HTERT RPE-1 (cell line): ENCODE measurements around the gene RNU6-7.

ENCODE experiments used
- in situ Hi-C: fragments of 300-500 bp; cut with MboI; formaldehyde crosslinking; loops from 4 replicates; pipeline ENCODE4 v1.14.3; 2020; ENCODE audit warnings: low sequenced_read_pairs

RNU6-7 gene

DNA sequence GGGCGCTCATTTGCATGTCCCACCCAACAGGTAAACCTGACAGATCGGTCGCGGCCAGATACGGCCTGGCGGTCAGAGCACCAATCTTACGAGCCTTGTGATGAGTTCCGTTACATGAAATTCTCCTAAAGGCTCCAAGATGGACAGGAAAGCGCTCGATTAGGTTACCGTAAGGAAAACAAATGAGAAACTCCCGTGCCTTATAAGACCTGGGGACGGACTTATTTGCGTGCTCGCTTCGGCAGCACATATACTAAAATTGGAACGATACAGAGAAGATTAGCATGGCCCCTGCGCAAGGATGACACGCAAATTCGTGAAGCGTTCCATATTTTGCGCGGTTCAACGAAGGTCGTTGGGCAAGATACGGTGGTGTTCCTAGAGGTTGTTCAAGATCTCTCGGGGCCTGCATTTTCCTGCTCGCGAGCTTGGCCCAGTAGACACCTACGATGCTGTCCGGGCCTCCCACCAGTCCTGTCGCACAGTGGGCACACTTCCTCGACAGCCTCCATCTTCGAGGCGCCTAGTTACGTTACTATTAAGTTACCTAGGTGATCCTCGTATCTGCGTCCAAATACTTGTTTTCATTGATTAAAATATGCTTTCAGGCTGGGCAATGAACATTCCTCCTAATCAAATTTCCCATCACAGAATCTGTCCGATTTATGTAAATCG, at the start of gene RNU6-7:
Gene RNU6-7, plus strand, starts transcription at position 230 of the 675 bp plus-strand sequence.
- in situ Hi-C loops: no loop called here

DNA sequence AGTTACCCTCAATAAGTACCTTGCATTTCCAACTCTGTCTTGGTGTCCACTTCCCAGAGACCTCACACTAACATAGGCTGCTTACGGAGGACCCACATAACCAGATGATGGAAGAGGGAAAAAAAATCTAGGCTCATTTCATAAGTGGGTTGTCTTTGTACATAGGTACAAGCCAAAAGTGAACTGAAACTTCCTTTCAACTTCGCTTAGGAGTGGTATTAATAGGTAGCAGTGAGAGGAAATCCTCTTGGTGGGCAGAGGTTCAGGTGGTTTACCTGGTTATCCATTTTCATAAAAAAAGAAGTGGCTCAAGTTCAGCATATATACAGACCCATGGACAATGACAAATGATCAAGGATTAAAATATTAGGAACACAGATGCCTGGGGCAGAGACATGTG, 35.8 kb upstream of the RNU6-7 start:
- in situ Hi-C loops: no loop called here

DNA sequence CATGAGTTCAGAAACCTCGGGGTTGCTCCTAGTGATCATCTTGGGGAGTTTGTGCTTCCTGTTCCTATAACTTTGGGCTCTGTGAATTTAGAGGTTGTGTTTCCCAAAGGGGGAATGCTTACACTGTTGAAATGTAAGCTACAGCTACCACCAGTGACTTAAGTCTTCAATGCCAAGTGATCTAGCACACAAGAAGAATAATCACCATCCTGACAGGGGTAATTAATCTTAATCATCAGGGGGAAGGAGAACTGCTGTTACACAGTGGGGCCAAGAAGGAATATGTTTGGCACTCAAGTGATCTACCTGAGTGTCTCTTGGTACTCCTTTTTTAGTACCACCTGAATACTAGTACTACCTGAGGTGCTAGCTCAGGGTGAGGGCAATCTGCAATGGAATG, 34.9 kb upstream of the RNU6-7 start:
- in situ Hi-C loops: no loop called here

DNA sequence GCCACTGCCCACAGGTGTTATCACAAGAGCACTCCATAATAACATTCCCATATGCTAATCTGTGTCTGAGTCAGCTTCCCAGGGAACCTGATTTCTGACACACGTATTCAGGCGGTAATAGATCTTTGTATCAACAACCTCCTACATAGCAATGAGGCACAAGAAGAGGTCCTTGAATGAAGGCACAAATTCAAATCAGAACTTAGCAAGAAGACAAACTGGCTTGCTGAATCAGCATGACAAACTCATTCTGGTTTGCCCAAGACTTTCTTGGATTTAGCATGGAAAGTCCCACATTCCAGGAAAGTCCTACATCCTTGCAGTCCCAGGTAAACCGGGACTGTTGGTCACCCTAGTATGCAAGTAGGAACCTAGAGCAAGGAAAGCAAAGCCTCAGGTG, 33.9 kb upstream of the RNU6-7 start:
- in situ Hi-C loops: no loop called here

DNA sequence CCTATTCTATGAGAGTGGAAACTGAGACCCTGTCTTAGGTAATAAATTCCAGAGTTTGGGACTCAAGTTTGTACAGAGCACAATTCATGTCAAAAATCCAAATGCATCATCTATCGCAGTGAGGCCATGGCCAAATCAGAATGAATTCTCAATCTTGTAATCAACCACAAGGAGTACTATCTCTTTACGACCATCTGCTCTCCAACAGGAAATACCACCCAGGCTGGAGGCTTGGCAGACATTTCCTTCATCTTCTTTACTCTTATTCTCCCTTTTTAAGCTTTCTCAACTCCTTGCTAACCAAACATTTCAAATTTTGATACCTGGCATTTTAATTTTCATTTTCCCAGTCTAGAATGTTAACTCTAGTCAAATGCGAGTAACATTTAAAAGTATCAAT, 32.7 kb upstream of the RNU6-7 start:
- in situ Hi-C loops: no loop called here

DNA sequence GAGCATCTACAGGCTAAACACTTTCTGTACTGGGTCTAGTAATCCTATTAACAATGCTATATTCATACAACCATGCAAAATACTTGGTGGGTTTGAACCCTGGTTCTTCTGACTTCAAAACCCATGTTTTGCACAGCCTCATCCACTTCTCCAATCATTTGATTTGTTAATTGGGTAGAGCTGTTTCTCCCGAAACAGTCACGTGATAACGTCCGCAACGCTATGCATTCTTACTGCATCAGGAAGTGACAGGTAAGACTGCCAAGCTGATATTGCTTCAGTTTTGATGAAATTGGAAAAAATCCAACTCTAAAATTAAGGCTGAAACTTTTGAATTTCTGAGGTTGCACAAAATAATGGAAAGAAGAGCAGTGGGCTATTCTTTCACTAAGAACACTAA, 30.4 kb upstream of the RNU6-7 start:
- in situ Hi-C loops: no loop called here

DNA sequence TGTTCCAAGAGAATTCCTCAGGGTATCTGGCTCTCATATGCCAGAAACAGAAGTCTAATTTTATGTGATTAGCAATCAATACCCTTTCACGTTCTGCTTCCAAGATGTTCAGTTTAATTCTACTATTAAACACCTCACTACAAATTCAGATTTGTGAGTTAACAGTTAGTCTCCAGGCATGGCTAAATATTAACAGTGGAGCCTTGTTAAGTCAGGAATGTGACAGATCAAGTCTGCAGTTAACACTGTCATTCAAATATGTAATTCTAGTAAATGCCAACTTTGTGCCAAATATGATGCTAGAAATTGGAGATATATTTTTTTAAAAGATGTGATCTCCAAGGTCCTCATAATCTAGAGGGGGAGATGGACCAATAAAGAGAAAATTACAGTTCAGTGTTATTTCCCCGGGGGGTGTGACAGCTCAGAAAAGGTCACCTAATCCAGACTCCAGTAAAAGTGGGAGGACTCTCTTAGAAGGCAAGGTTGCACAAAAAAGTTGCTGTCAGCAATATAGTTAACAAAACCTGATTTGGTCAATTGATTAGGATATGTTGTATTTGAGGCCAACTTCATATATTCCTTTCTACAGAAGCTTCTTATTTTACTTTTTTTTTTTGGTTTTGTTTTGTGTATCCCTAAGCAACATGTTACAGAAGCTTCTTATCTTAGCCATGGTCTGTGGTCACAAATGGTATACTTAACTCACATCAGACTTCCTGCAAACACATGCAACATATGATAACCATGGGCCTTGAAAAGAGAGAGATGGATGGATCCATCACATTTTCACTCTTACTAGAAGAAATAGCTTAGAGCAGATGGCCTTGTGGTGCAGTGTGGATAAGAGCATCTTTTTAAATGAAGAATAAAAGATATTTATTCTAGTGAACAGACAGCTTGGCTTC, 18.4 kb upstream of the RNU6-7 start:
- in situ Hi-C loops: no loop called here

DNA sequence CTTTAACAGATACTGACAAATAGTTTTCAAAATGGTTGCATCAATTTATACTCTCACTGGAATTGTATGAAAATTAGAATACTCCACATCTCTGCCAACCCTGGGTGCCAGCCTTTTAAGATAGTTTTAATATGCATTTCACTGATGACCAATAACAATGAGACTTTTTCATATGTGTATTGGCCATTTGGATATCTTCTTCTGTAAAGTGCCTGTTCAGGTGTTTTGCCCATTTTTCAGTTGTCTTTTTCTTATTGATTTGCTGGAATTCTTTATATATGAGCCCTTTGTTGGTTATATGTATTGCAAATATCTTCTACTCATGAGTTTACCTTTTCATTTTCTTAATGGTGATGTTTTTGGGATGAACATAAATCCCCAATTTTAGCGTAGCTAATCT, 16.7 kb upstream of the RNU6-7 start:
- in situ Hi-C loops: no loop called here

DNA sequence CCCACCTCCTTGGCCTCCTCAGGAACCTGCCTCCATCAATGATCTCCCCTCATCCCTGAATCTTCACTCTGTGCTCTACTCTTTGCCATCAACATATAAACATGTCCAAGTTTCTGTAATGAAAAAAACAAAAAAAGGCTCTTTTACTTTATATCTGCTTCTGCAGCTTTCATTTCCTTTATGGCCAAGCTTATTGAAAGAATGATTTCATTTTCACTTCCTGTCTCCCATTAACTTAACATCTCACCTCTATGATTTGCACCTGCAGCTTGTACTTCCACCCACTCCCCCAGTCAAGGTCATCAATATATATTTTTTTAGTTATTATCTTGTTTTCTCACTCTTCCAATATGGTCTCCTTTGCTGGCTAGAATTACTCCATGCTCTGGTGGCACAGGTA, 15.6 kb upstream of the RNU6-7 start:
- in situ Hi-C loops: no loop called here

DNA sequence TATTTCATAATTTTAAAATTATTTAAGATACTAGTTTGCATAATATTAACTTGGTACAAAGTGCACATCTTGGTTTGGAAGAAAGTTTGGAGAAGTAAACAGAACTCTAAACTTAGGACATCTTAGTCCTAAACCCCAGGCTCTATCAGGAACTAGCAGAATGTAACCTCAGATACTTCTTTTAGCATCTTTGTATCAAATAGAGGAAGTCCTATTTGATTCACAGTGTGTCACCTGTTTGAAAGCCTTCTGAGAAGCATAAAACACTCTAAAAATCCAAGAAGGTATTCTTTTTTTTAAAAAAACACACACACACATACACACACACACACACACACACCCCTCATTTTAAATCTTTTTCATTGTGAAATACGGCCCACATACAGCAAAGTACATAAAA, 12.0 kb upstream of the RNU6-7 start:
- in situ Hi-C loops: no loop called here

DNA sequence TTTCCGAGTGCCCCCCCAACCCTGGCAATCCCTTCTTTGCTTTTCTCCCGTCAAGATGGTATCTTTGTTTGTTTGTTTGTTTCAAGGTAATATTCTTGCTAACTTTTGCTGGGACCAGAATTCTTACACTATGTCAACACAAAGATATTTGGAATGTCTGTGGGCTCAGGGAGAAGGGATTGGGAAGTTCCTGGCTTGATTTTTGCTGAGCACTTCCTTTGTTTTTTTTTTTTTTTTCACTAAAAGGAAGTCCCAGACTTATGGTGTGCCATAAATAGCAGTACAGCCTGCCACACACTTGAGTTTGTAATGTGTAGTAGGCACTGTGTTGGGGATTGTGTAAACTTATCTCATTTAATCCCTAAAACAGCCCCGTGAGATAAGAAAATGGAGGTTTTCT, 11.2 kb upstream of the RNU6-7 start:
- in situ Hi-C loops: no loop called here

DNA sequence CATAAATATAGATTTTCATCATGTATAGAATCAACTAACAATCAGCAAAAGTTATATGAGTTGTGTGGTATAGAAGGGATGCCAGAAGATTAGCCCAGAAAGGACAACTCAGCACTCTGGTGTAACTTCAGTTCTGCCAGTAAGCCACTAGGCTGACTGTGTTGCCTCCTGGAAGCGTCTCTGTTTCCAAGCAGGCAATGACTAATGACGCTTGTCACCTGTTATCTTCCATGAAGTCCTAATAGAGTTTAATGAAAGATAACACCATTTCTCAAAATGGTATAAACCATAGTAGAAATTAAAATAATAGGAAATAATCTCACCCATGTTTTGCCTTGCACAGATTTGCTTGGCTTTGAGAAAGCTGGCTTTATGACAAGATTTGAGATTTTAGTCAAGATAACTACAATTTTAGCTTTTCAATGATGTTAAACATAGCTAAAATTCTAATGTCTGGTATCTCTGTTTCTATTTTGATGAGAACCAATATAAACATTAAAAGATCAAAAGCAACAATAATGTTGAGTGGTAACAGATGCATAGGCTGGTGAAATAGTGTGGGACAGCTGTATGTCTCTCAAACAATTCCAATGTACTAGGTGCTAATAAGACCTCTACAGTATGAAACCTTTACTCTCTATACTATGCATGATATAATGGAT, 9.0 kb upstream of the RNU6-7 start:
- in situ Hi-C loops: no loop called here

DNA sequence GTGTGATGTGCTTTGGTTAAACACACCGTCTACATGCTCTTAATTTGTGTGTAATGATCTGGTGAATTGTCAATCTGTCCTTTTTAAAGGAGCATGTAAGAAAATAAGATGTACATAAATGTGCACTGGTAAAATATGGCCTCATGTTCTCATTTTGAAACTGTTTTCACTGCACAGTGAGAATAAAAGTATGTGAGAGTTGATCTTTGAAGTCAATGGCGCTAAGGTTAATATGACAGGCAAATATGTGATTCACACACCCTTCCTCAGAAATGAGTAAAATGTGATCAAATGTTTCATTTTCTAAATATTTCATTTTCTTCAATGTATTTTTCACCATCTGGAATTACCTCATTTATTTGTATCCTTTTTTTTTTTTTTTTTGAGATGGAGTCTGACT, 8.3 kb upstream of the RNU6-7 start:
- in situ Hi-C loops: no loop called here

DNA sequence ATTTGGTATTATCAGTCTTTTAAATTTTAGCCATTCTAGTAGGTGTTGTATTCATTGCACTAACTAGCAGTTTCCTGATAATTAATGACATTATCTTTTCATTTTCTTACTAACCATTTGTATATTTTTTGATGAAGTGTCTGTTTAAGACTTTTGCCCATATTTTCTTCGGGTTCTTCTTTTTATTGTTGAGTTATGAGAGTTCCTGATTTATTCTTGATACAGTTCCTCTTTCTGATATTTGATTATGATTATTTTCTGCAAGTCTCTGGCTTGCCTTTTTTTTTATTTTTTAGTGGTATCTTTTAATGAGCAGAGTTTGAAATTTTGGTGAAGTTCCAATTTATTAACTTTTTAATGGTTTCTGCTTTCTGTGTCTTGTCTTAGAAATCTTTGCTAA, 6.2 kb upstream of the RNU6-7 start:
- in situ Hi-C loops: no loop called here

DNA sequence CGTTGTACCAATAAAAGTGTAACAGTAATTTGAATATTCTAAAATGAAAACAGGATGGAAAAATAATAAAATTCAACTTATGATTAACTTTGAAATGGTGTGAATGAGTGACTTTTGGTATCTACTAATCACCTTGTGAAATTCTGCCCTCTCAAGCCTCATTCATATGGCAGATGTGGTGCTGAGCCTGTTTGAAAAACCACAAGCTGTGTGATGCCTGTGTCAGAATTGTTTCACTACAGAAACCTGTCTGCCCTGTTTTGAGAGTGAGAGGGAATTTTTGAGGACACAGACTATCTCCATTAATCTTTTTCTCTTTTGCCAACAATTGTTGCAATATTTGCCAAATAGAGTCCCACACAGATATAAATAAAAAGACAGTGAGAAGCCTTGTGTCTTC, 3.9 kb upstream of the RNU6-7 start:
- in situ Hi-C loops: no loop called here

DNA sequence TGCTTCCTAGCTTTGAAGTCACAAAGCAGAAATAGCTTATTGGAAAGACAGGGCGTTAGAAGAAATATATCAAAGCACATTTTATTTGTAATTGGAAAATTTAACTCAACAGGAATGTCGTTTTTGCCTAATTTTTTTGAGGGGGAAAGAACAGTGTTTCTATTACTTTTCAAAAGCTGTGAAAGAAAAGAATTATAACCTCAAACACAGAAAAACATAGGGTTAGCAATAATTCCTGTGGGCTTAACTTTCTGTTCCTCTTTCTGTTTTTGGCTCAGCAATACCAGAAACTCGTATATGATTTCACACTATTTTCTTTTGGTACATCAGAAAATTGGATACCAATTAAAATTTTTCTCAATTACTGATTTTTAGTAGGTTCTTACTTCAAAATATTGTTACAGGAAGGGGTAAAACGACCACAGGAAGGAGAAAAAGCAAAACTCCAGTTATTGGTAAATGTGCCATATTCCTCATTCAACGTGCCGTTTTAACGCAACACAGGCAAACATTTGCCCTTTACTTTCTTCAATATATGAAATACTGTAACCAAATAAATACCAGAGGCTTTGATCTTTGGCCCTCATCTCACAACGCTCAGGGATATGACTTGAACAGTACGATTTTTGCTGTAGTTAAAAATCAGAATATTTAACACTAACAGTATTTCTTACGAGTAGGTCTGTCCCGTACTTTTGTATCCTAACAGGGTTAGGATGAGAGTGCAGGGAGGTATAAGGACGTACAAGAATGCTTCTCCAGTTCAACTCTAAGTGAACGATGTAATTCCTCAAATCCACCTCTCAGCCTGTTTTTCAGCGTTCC, 1.3 kb upstream of the RNU6-7 start:
- in situ Hi-C loops: no loop called here

DNA sequence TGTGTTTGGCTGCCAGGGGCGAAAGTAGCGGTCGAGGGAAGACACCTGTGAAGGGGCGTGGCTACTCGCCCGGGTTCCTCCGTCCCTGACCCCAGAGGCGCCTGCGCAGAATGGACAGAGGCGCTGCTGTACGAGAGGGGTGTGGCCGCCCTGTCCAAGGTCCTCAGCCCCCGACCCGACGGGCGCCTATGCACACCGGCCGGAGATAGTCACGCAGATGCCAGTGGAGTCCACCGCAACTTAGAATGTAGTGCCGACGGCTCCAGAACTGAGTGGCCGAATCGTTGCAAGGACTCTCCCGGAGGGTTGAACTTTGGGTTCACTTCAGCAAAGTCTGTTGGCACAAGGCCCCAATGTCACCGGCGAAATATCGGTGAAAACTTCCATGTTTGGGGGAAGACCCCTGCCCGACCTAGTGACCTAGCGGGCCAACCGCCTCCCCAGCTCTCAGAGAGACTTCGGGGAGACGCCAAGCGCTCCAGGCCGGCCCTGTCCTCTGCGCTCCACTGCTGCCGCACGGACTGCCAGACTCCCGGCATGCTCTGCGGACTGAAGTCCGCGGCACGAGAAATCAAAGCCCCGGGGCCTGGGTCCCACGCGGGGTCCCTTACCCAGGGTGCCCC, 541 bp upstream of the RNU6-7 start:
- in situ Hi-C loops: no loop called here

DNA sequence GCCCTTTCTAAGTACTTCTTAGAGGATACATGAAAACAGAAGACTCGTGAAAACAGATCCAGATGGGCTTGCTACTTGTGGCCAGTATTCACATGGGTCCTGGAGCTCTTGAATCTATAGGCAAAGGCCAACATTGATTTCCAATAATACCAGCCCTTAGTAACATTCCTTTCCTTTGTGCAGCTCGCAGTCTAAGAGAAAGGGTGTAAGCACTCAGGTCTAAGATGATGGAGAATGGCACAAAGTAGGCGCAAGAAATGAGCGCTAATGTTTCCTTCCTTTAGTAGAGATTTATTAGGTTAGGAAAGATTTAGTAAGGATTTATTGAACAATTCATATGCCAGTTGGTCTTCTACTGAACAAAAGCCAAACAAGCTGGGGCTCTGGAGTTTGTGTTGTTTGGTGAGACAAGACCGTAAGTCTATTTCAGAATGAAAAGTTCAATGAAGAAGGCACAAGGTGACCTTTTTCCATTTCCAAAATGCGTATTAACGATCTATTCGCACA, 699 bp downstream of the RNU6-7 start:
- in situ Hi-C loops: no loop called here

DNA sequence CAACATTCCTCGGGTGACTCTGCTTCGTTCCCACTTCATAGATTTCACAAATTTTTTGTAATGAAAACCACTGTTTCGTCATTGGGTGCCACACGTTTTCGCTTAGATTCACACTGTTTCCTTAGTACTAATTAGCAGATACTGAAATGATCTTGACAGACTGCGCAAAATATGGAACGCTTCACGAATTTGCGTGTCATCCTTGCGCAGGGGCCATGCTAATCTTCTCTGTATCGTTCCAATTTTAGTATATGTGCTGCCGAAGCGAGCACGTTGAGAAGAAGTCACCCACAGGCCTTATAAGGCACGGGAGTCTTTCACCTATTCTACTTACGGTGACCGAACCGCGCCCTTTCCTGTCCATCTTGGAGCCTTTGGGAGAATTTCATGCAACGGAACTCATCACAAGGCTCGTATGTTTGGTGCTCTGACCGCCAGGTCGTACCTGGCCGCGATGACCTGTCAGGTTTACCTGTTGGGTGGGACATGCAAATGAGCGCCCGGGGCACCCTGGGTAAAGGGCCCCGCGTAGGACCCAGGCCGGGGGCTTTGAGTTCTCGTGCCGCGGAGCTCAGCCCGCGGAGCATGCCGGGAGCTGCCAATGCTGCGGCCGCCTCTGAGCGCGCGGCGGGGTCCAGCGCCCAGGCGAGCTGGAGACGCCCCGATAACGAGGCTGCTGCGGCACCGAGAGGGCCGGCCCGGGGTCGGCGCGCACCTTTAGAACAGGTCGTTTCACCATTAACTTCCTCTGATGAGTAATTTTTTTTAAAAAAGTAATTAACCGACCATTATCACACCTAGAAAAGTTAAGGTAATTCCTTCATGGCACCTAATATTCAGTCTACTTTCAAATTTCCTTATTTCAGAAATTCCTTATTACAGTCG, 1.4 kb downstream of the RNU6-7 start, which contains the start of gene RNU6-8:
Gene RNU6-8, minus strand, starts transcription at position 272 of the 885 bp plus-strand sequence.
- in situ Hi-C loops: no loop called here
